Bronchial epithelial cell (primary cell): ENCODE measurements around the gene BRF1. TPM values are rescaled to one million over a fixed set of nuclear protein-coding genes. Genes with fewer than 3 reads are reported as not detected.

Experiments
- DNase-seq: peaks from one replicate; pipeline ENCODE4 v3.0.0-alpha.2; 2010; ENCODE audit warnings: low read depth
- FAIRE-seq: peaks from 2 replicates; lab custom pipeline; 2011; peaks lifted over from hg19 to GRCh38; lab: Jason Lieb, UNC
- H3K27me3 ChIP-seq: 2 replicates; pipeline ENCODE4 v1.5.1; 2011; ENCODE audit warnings: low read length; ENCODE audit not compliant: control insufficient read depth, insufficient read depth
- H3K36me3 ChIP-seq: 2 replicates; pipeline ENCODE4 v1.5.1; 2011; ENCODE audit warnings: low read length; ENCODE audit not compliant: control insufficient read depth, insufficient read depth
- H3K4me3 ChIP-seq: 2 replicates; pipeline ENCODE4 v1.5.1; 2011; ENCODE audit warnings: mild to moderate bottlenecking, low read depth, low read length, control low read depth
- CTCF ChIP-seq: IDR thresholded peaks from 2 replicates; pipeline ENCODE4 v1.5.1; 2011; ENCODE audit warnings: mild to moderate bottlenecking, moderate library complexity, low read length, control low read depth, inconsistent platforms; ENCODE audit not compliant: insufficient read depth, severe bottlenecking
- total RNA-seq: library from RNA; depleted of rRNA; stranded (reverse); fragments of >200 nt; gene quantifications from 2 replicates; pipeline ENCODE4 v1.2.1, GENCODE V29; 2014

Gene BRF1
- total RNA-seq, 1 donor from 2014 or later = 24.0 TPM

DNA sequence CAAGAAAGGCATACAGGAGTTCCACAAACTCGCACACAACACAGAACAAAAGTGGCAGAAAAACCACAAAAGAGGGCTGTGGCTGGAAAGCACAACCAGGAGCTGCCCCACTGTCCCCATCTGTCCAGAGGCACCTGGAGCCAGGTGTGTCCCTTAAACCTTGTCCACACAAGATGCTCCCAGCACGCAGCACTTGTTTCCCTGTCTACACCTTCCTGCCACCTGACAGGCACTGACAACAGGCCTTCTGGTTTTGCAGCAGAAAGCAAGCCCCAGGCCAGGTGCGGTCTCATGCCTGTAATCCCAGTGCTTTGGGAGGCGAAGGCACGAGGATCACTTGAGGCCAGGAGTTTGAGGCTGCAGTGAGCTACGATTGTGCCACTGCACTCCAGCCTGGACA lies 48.9 kb downstream of the BRF1 start:
- FAIRE-seq = no peak

DNA sequence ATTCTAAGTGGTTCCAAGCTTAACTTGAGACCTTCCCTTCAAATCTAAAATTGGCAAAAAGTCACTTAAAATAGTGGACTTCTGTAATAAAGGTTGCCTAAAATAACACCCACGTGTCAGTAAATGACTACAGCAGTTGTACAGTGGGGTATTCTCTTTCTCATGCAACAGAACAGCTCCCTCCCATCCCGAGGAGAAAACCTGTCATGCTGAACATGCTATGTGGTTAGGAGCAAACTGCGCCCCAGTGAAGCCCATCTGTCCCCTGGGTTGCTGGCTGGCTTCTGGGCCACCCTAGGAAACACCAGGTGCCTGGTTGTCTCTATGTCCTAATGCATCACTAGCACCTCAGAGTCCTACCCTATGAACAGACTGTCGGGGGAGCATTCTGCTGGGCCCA lies 49.8 kb downstream of the BRF1 start:
- peaks cover 14% of the 10 kb centered on the region for H3K36me3 ChIP-seq

More for the DNA sequence above, 48.9 kb downstream of the BRF1 start:
- Histone ChIP-seq H3K36me3 (peaks cover 18% of the 10 kb centered on the region), H3K27me3 (no peaks in the 10 kb centered on the region), H3K4me3 (no peak overlapping the region)
- no peak for DNase-seq
- TF ChIP-seq CTCF = no peak

GRCh38 chr14:105250008-105250366 lies 50.8 kb downstream of the BRF1 start:
- TF ChIP-seq CTCF = no peak
- Histone ChIP-seq H3K4me3 (no peak overlapping the region), H3K27me3 (no peaks in the 10 kb centered on the region), H3K36me3 (peaks cover 14% of the 10 kb centered on the region)
- no peak for FAIRE-seq
- no peak for DNase-seq

More for the DNA sequence above, 49.8 kb downstream of the BRF1 start:
- Histone ChIP-seq H3K27me3 (no peaks in the 10 kb centered on the region), H3K4me3 (no peak overlapping the region)
- DNase-seq (no peak), FAIRE-seq (no peak)
- TF ChIP-seq CTCF = no peak

DNA sequence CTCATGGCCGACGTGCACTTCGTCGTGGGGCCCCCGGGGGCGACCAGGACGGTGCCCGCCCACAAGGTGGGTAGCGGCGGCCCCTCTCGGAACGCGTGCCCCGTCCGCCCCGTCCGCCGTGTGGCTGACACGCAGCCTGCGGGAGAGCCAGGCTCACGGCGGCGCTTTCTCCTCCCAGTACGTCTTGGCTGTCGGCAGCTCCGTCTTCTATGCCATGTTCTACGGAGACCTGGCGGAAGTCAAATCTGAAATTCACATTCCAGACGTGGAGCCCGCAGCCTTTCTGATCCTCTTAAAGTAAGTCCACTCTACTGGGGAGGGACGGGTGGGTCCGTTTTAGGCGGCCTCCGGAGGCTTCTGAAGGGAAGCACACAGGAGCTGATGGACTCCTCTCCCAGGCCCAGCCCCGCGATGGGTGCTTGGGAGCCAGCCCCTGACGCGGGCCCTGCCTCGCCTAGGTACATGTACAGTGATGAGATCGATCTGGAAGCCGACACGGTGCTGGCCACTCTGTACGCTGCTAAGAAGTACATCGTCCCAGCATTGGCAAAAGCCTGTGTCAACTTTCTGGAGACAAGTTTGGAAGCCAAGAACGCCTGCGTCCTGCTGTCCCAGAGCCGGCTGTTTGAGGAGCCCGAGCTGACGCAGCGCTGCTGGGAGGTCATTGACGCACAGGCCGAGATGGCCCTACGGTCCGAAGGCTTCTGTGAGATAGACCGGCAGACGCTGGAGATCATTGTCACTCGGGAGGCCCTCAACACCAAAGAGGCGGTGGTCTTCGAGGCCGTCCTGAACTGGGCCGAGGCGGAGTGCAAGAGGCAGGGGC lies 51.4 kb downstream of the BRF1 start:
- peak overlapping the region; percentile 42 for H3K4me3 ChIP-seq
- DNase-seq = peak; percentile 12
- H3K36me3 ChIP-seq = peaks cover 14% of the 10 kb centered on the region
- FAIRE-seq = no peak
- TF ChIP-seq CTCF = no peak
- H3K27me3 ChIP-seq = no peaks in the 10 kb centered on the region

- TF ChIP-seq CTCF = no peak
- DNase-seq = peak; percentile 69
- Histone ChIP-seq H3K4me3 (peak within 1 kb of the TSS; percentile 42), H3K36me3 (peaks cover 11% of the 10 kb centered on the region), H3K27me3 (no peaks in the 10 kb centered on the region)
- FAIRE-seq = no peak
Observed at GRCh38 chr14:105248368-105249181, 52.2 kb downstream of the BRF1 start, which contains the start of gene BTBD6. TSS of gene BTBD6 (plus strand) at chr14:105248533. CDS start at chr14:105248712, 179 bp downstream.
